ENCODE results near the gene DKC1.

- TF ChIP-seq CTCF (conservative IDR thresholded peaks at IDR 0.05; ENCODE audit: low read length) (no peak), EZH2phosphoT487 (IDR thresholded peaks at IDR 0.05; ENCODE audit: borderline replicate concordance, low read depth, low read length) (no peak)
Measured at GRCh38 chrX:154732421-154733065, 30.1 kb upstream of the DKC1 start.

Measured in OCI-LY7 (cell line).